ENCODE data around the gene IL1RL2.
A peak's percentile ranks its signal among the peaks of the same experiment; 100 is the strongest.

IL1RL2 gene

GRCh38 chr2:102233132-102233884 is 46.5 kb downstream of the IL1RL2 start:
- TF ChIP-seq CTCF (IDR thresholded peaks at IDR 0.05; ENCODE audit: low read depth, low read length), result no peak

GRCh38 chr2:102235042-102235473 is 48.2 kb downstream of the IL1RL2 start:
- no peak for TF ChIP-seq CTCF (IDR thresholded peaks at IDR 0.05; ENCODE audit: low read depth, low read length)
- H3K4me3 ChIP-seq (ENCODE audit: low read depth, low read length), result no peak overlapping the region

More at GRCh38 chr2:102233132-102233884, 46.5 kb downstream of the IL1RL2 start:
- H3K4me3 ChIP-seq (ENCODE audit: low read depth, low read length), result no peak overlapping the region

GRCh38 chr2:102235491-102235890 is 48.7 kb downstream of the IL1RL2 start:
- 0 out of 2 replicates have a peak, but pooled peaks have one; percentile 2 for TF ChIP-seq CTCF (IDR thresholded peaks at IDR 0.05; ENCODE audit: low read depth, low read length)
- H3K4me3 ChIP-seq (ENCODE audit: low read depth, low read length), result no peak overlapping the region

GRCh38 chr2:102236132-102236531 is 49.3 kb downstream of the IL1RL2 start:
- H3K4me3 ChIP-seq (ENCODE audit: low read depth, low read length), result no peak overlapping the region
- no peak for TF ChIP-seq CTCF (IDR thresholded peaks at IDR 0.05; ENCODE audit: low read depth, low read length)

GRCh38 chr2:102237176-102237575 is 50.4 kb downstream of the IL1RL2 start:
- no peak overlapping the region for H3K4me3 ChIP-seq (ENCODE audit: low read depth, low read length)
- no peak for TF ChIP-seq CTCF (IDR thresholded peaks at IDR 0.05; ENCODE audit: low read depth, low read length)

- H3K4me3 ChIP-seq (ENCODE audit: low read depth, low read length), result no peak overlapping the region
- TF ChIP-seq CTCF (IDR thresholded peaks at IDR 0.05; ENCODE audit: low read depth, low read length), result no peak
Observed at GRCh38 chr2:102238039-102238756, 51.4 kb downstream of the IL1RL2 start.

- H3K4me3 ChIP-seq (ENCODE audit: low read depth, low read length), result no peak overlapping the region
- no peak for TF ChIP-seq CTCF (IDR thresholded peaks at IDR 0.05; ENCODE audit: low read depth, low read length)
Observed at GRCh38 chr2:102238778-102239177, 52.0 kb downstream of the IL1RL2 start.
